NK-92 (cell line): ENCODE results near the gene PROCR.
"Not testable (repeated sequence)": the region's sequence is repeated elsewhere in the genome, so short reads cannot be mapped to it uniquely, and the experiment has no call there.

Experiments used
- DNase-seq: peaks from one replicate; lab custom pipeline; 2025; ENCODE audit not compliant: unreplicated experiment; lab: John Stamatoyannopoulos, UW

PROCR gene

GRCh38 chr20:35164531-35164930 is 7.3 kb upstream of the PROCR start:
- DNase-seq: not testable (repeated sequence)

- no peak for DNase-seq
These were observed 6.4 kb upstream of the PROCR start for GRCh38 chr20:35165221-35166185.

- DNase-seq: no peak
These were observed 5.5 kb upstream of the PROCR start for GRCh38 chr20:35166242-35166830.

GRCh38 chr20:35167787-35168186 is 4.1 kb upstream of the PROCR start:
- no peak for DNase-seq

GRCh38 chr20:35168701-35169409 is 3.0 kb upstream of the PROCR start:
- DNase-seq: not testable (repeated sequence)

- no peak for DNase-seq
These were observed 477 bp upstream of the PROCR start for GRCh38 chr20:35171438-35171752.

DNA sequence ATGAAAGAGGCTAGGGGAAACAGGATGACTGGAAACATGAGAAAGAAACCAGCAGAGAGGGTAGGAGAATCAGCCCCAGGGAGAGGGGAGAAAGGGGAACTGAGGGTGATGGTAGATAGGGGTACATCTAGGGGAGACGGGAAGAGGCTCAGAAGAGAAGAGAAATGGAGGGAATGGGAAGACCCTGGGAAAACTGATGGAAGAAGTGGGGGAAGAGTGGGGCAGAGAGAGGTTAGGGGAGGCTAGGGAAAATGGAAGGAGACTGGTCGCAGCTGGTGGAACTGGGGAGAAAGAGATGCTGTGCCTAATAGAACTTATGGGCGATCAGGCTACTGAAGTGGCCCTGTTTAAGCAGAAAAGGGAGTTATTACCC is 548 bp downstream of the PROCR start:
- DNase-seq: no peak

GRCh38 chr20:35173576-35174192 is 1.8 kb downstream of the PROCR start:
- no peak for DNase-seq

GRCh38 chr20:35174458-35175216 is 2.8 kb downstream of the PROCR start:
- no peak for DNase-seq

GRCh38 chr20:35176132-35176531 is 4.3 kb downstream of the PROCR start:
- DNase-seq: no peak

- no peak for DNase-seq
These were observed 7.7 kb downstream of the PROCR start for GRCh38 chr20:35179292-35180212.

- no peak for DNase-seq
These were observed 8.4 kb downstream of the PROCR start for GRCh38 chr20:35180266-35180665.

- no peak for DNase-seq
These were observed 9.9 kb downstream of the PROCR start for GRCh38 chr20:35181731-35182130.

GRCh38 chr20:35186691-35187289 is 14.9 kb downstream of the PROCR start:
- not testable (repeated sequence) for DNase-seq

GRCh38 chr20:35187584-35188190 is 15.8 kb downstream of the PROCR start:
- DNase-seq: no peak

- not testable (repeated sequence) for DNase-seq
These were observed 17.4 kb downstream of the PROCR start for GRCh38 chr20:35189223-35189622.

DNA sequence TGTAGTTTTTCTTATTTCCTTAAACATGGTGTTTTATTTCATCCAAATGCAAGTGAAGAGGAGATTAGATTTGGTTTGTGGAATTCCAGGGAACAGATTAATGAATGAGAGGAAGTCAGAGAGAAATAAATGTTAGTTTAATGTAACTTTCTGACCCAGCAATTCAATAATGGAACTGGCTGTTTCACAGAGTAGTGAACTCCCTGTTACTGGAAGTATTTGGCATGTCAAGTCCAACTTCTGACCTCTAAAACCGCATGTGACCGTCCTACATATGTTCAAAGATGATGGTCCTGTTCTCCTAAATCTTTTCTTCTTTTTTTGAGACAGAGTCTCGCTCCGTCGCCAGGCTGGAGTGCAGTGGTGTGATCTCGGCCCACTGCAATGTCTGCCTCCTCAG is 18.7 kb downstream of the PROCR start:
- DNase-seq: no peak

DNA sequence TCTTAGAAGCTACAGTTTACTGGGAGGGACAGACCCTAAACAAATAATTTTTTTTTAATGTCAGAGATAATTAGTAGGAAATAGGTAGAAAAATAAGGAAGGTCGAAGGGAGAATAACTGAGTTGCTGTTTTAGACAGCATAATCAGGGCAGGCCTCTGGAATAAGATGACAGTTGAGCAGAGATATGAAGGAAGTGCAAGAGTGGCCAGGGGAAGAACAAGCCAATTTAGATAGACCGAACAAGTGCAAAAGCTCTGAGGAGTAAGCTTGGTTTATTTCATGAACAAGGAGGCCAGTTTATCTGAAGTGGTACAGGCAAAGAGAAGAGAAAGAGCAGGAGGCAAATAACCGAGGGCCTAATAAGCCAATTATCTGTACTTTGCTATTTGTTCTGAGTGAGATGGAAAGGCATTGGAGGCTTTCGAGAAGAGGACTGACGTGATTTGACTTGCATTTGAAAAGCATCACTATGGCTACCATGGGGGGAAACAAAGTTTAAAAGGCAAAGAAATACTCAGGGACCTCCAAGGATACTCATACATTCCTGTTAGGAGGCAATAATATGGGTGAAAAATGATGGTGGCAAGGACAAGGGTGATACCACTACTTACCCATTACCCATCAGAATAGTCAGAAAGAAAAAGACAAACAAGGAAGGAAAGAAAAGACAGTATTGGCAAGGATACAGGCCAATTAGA is 19.7 kb downstream of the PROCR start:
- DNase-seq: no peak
